Inflammatory macrophage treated with lipopolysaccharide for 1 hour (primary cell): ENCODE results near the gene RND1.
A peak's percentile ranks its signal among the peaks of the same experiment; 100 is the strongest.
"Not testable (repeated sequence)": the region's sequence is repeated elsewhere in the genome, so short reads cannot be mapped to it uniquely, and the experiment has no call there.

Experiments used
- DNase-seq, 2 donors: peaks; one replicate each; pipeline ENCODE4 v3.0.0-alpha.2; 2020 to 2022

Gene RND1

GRCh38 chr12:48865281-48866051 lies at the start of gene RND1:
Gene RND1, minus strand, starts transcription at chr12:48865870. Its CDS starts 103 bp downstream, at chr12:48865767.
- peak; percentile 96 to 97 for DNase-seq

DNA sequence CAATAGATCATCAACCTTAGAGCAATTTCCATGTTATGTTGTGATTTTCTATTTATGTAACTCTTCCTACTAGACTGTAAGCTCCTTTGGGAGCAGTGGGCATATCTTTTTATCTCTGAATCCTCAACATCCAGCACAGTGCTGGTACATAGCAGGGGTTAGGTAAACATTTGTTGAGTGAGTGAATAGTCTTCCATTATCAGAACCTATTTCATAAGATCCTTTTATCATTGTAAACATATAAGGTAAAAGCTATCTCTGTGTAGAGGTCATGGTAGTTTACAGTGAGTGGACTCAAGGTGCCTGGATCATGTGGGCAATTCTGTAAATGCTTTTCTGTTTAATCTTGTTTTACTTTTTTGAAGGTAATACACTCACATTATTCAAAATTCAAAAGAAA lies 44.5 kb upstream of the RND1 start:
- no peak for DNase-seq

GRCh38 chr12:48909698-48910097 lies 44.0 kb upstream of the RND1 start:
- DNase-seq: not testable (repeated sequence)

GRCh38 chr12:48907245-48907644 lies 41.6 kb upstream of the RND1 start:
- DNase-seq: no peak

GRCh38 chr12:48903982-48904411 lies 38.3 kb upstream of the RND1 start:
- peak; percentile 81 to 84 for DNase-seq

GRCh38 chr12:48903363-48903981 lies 37.8 kb upstream of the RND1 start:
- peak; percentile 26 to 39 for DNase-seq

DNA sequence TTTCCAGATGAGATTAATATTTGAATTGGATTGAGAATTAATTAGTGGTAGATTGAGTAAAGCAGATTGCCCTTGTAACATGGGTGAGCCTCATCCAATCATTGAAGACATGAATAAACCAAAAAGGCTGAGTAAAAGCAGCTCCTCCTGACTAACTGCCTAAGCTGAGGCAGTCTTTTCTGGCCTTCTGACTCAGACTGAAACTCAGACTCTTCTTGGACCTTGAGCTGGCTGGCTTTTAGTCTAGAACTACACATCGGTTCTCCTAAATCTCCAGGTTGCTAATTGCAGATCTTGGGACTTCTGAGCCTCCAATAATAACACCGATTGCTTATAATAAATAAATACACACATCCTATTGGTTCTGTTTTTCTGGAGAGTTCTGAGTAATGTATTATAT lies 35.6 kb upstream of the RND1 start:
- no peak for DNase-seq

DNA sequence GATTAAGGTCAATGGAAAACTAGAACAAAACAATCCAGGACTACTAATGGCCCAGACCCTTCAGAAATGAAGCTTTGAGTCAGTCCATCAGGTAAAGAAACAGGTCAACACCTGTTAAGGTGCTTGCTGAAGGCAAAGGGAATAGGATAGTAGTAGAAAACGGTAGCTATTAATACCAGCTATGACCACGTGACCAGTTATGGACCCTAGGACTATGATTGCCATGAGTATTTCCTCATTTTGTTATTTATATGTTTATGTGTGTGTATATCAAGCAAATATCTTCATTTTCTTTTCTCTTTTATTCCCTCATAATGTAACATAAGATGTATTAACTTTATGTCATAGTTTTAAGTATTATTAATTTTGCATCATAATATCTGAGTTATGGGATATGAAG lies 34.0 kb upstream of the RND1 start:
- DNase-seq: no peak

GRCh38 chr12:48894271-48894670 lies 28.6 kb upstream of the RND1 start:
- DNase-seq: no peak

- DNase-seq: peak; percentile 53 to 90
These were observed 25.2 kb upstream of the RND1 start for GRCh38 chr12:48890657-48891418.

DNA sequence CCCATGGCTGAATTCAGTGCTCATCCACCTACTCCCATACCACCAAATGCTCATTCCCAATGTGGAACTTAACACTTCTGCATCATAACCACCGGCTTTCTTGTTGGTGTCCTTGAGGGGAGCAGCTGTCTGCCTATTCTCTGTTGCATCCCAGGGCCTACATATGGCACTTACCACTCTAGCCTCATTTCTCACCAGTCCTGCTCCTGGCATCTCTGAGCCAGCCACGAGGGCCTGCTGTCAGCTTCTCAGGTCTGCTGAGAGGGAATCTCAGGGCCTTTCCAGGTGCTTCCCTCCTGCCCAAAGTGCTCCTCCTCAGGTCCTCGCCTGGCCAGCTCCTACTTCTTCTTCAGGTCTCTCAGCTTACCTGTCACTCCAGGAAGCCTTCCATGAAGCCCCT lies 24.0 kb upstream of the RND1 start:
- DNase-seq: no peak

DNA sequence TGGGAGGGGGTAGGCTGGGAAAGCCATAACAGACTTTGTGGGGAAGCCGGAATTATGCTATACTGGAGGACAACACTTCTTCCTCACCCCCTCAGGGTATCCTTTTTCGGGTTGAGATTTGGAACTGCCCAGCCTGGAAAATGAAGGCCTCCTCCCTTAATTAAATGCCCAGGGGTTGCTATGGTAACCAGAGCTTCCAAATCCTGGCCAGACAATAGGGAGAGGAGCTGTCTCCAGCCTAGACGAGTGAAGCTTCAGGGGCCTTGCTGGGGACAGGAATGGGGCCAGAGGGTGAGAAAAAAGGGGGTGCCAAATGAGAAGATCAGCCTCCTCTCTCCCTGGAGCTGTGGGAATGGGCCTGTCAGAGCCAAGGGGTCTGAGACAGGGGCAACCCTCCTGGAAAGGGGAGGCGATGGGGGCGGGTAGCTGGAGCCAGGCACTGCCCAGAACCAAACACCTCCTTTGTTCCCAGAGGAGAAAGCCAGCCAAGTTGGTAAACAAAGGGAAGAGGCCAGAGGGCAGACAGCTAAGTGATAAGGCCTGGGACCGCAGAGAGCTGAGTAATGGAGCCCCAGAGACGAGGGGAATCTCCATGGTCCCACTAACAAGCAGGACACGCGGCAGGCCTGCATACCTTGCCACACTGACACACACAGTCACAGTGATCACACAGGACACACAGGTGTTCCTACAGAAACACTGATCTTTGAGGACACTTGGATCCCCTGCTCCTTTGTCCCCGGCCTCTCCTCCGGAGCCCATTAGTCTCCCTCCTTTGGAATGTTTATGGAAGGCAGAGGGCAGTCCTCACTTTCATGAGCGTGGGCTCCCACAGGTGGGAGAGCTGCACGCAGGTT lies 17.9 kb upstream of the RND1 start:
- DNase-seq: no peak

GRCh38 chr12:48882972-48883304 lies 17.3 kb upstream of the RND1 start:
- DNase-seq: no peak

- peak; percentile 53 to 58 for DNase-seq
These were observed 16.6 kb upstream of the RND1 start for GRCh38 chr12:48882315-48882687.

DNA sequence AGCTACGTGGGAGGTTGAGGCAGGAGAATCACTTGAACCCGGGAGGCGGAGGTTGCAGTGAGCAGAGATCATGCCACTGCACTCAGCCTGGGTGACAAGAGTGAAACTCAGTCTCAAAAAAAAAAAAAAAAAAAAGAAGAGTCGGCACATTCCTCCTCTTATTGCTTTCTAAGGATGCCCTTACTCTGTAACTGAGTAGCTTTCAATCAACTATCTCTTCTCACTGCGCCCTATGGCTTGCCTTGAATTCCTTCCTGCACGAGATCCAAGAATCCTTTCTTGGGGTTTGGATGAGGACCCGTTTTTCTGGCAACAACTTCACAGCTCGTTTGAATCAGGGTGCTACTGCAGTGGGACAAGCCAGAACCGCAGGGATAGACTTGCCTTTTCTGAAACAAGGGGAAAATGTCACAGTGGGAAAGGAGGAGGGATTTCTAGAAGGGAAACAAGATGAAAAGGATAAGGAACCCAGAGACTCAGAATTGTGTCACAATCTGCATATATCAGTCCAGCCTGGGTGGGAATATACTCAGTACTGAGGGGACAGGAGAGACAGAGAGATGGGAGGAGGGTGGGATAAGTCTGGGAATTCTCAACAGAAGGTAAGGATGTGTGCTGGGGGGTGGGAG lies 16.1 kb upstream of the RND1 start:
- no peak for DNase-seq

DNA sequence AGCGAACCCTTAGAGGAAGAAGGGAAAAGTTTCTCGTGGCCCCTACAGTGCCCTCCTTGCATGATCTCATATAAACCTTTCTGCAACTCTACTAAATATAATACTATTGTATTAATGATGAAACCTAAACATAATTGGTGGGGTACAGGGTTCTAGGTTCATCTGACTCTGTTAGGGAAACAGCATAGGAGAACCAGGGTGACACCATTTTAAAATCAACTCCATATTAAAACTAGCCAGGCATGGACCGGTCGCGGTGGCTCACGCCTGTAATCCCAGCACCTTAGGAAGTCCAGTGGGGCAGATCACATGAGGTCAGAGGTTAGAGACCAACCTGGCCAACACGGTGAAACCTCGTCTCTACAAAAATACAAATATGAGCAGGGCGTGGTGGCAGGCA lies 15.0 kb upstream of the RND1 start:
- no peak for DNase-seq

GRCh38 chr12:48878548-48878947 lies 12.9 kb upstream of the RND1 start:
- DNase-seq: no peak

GRCh38 chr12:48875944-48876515 lies 10.4 kb upstream of the RND1 start:
- DNase-seq: no peak

DNA sequence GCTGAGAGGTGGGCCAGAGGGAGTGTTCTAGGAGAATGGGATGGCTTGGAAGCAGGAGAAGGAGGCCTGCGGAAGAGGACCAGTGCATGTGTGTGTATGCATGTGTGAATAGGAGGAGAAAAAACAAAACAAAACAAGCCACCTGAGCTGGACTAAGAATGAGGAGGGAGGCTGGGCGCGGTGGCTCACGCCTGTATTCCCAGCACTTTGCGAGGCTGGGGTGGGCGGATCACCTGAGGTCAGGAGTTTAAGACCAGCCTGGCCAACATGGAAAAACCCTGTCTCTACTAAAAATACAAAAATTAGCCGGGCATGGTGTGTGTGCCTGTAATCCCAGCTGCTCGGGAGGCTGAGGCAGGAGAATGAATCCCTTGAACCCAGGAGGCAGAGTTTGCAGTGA lies 7.9 kb upstream of the RND1 start:
- DNase-seq: not testable (repeated sequence)

GRCh38 chr12:48873096-48873495 lies 7.4 kb upstream of the RND1 start:
- DNase-seq: no peak

DNA sequence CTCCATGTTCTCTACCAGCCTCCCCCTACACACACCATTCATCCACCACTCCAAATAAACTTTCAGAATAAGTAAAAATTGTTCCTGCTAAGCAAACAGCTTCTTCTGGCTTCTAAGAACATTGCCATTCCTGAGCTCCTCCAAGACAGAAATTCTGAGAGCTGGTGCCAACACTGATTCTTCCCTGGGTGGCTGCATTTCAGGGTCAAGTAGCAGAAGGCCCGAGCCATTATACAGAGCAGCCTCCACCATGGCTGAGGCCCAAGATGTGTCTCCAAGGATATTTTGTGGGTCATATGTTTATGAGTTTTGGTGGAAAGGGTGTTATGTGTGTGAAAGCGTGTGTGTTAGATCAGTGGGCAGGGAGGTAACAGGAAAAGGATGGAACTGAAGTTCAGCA lies 3.5 kb upstream of the RND1 start:
- no peak for DNase-seq

GRCh38 chr12:48868451-48868850 lies 2.8 kb upstream of the RND1 start:
- no peak for DNase-seq
